ENCODE data around the gene PPP2R2B.
A peak's percentile ranks its signal among the peaks of the same experiment; 100 is the strongest.

The PPP2R2B gene

DNA sequence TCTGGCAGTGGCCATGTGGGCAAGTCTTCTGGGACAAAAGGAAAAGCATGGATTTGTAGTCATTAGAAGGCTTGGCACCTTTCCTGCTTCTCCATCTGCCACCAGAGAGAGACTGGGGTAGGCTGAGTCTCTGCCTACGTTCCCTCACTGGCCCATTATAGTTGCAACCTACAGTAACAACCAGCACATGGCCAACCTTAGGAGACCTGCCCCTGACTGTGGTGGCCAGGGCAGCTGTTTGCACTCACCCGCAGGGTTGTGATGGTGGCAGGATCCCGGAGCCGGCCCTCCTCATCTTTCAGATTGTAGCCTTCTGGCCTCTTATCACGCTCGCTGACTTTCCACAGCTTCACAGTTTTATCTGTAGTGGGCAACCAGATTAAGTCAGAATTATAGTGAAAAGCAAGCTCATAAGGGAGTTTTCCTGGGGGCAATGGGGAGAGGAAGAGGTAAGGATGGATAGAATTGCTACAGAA lies 187.6 kb downstream of the PPP2R2B start:
- DNase-seq, result no peak

DNA sequence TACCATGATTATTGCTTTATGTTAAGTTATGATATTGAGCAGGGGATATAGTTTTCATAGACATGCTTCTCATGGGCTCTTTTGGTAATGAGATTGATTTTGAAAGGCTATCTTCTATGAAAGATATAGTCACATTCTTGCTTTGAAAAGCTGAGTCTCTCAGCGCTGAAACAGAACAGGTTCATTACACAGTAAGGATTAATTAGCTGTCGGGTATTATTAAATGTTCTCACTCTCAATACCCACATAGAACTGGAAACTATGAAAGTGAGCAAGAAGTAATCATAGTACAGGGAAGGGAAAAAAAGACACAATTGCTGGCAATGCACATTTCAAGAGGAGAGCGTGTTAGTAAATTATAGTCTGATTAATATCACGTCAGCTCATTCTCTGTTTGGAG lies 190.9 kb downstream of the PPP2R2B start:
- no peak for DNase-seq

DNA sequence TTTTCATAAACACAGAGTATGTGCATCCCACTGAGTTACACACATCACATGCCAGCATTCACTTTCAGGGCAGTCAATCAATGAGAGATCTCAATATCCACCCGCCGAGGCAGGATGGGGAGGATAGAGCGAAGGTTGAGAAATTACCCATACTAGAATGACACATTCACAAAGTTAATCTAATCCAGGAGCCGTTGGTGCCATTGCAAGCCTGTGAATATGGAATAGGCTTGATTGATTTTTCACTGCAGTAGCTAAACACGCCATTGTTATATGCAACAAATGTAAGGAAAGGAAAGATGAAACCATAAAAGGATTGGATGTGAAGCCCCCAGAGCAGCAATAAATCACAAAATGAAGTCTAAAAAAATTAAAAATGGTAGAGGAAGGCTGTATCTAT lies 194.7 kb downstream of the PPP2R2B start:
- no peak for DNase-seq

DNA sequence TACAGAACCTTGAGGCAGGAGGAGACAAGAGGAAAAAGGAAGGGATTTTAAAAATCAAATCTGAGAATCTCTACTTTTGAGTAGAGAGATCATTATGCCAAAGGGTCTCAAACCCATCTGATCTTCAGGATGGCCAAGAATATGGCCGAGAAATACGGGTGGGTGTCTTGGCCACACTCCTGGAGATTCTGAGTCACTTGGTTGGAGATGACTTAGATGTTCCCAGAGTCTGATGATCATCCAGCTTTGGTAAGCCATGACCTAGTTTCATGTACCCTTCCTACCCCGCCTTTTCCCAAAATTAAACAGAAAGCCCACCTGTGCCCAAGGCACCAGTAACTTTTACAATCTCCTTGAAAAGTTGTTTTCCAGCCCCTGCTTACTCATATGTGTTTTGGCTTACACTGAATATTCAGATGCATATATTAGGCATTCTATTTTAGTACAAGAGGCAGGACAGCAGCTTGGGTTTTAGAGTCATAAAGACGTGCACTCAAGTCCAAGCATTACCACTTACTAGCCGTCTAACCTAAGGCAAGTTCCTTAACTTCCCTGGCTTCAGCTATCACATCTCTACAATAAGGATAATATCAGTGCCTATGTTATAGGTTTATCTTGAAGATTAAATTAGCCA lies 195.5 kb downstream of the PPP2R2B start:
- DNase-seq, result no peak

DNA sequence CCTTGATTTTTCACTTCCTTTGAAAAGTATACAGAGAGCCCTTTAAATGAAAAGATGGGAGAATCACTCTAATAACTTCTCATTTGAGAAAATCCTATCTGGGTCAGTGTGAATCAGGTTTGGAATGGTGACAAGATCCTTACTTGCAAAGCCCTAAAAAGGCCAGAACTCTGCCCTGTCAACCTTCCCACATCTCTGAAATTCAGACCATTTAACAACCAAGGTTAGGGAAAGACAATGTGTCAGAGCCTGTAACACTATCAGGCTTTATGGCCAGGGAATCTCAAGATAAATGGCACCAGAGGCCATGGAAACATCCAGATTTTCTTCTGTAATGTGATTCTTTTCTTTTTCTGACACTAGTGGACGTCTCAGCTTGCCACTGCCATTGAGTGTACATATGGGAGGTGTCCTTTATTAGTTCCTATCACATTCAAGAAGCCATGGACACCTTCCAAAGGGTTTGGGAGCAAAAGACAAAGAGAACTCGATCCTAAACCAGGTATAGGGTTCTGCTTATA lies 196.9 kb downstream of the PPP2R2B start:
- no peak for DNase-seq

DNA sequence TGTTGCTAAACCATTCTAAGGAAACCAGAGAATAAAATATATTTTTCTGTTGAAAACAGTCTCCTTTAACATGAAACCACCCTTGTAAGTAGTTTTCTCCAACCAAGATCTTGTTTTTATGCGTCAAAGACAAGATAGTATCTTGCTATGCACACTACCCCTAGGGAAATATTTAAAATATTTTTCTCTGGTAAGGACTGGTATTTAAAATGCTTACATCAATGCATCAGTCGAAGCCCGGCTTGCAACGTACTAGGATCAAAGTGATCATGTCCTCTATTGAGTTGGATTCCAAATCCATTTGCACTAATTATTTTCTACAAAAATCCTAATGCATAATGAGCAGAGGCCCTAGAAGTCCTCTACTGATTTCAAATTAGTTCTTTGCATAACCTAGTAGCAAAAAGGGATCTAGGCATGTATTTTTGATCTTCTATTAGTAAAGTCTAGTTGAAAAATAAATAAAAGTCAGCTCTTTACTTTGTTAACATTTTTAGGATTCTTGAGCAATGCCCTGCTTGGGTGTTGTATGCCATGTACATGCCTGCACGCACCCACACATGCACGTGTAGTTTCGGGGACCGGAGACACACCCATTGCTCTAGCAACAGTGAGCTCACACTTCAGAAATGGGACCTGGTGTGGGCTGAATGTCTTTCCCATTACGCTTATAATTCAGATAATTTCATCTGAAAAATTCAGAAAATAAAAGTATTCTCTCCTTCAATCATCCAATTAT lies 197.5 kb downstream of the PPP2R2B start:
- DNase-seq, result no peak

DNA sequence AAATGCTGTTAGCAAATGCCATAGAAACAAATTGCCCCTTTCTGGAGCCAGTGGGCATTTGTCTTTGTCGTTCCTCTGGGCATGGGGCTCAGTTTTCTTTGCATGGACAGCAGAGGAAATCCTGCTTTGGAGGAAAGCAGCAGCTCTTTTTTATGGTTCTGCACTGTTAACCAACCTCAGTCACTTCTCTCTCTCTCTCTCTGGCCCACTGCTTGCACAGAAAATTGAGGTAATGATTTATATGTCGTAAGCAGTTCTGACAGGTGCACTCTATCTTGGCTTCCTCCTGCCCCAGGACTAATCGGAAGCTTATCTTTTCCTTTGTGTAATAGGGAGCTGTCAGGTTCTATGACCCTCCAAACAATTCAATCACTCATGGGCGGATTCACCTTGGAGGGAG lies 202.9 kb downstream of the PPP2R2B start:
- no peak for DNase-seq

DNA sequence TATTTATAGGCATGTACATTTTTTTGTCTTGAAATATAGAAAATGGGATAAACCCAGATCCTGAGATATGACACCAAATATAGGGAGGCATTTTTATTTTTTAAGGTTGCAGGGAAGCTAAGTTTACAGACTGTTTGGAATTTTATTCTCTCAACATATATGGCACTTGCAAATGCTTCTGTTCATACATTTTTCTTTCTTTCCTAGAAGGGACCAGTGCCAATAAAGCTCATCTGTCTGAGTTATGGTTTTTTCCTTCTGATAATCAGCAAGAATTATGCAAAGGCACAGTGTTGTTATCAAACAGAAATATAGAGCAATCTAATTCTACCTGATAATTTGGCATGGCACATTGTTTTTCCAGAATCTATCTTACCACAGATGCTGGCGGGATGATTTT lies 205.7 kb downstream of the PPP2R2B start:
- DNase-seq, result no peak

DNA sequence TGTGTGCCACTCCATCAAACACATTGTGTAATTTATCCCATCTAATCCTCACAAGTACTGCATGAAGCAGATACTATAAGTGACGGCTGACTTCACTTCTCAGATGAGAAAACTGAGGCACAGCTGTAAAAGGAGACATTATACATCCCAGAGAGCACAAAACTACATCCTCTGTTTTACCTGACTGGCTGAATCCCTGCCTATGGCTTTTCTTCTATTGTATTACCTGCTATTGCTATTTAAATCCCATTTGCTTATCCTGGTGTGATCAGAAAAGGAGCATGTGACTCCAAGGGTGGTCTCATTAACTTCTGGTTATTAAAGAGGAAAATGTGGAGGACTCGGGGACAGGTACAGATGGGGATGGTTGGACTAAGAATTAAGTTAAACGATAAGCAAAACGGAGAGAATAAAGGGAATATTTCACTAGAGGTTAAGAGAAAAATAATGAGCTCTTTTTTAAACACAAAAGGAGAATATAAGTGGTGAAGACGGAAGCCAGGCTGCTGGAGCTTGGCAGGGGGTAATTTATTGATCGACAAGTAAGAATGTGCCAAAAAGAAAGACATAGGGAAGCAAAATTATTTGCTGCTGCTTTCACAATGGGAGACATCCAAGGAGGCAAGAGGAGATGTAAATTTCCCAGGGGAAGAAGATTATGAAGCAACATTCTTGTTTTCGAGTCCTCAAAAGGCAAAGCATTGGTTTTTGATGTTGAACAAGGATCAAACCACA lies 206.8 kb downstream of the PPP2R2B start:
- DNase-seq, result no peak

DNA sequence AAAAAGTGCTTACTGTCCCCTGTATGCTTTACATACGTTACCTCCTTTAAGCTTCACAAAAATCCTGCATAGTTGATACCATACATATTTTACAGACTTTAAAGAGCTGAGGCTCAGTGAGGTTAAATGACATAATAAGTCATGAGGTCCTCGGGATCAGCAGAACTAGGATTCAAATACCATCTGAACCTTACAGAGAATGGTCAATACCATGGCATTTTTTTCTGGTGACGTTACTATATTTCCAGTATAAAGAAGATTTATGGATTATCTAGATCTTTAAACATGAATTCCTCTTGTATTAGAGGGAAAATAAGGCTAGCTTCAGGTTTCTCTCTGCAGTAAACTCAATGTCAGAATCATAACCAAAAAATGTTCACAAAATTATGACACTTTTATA lies 208.9 kb downstream of the PPP2R2B start:
- no peak for DNase-seq

DNA sequence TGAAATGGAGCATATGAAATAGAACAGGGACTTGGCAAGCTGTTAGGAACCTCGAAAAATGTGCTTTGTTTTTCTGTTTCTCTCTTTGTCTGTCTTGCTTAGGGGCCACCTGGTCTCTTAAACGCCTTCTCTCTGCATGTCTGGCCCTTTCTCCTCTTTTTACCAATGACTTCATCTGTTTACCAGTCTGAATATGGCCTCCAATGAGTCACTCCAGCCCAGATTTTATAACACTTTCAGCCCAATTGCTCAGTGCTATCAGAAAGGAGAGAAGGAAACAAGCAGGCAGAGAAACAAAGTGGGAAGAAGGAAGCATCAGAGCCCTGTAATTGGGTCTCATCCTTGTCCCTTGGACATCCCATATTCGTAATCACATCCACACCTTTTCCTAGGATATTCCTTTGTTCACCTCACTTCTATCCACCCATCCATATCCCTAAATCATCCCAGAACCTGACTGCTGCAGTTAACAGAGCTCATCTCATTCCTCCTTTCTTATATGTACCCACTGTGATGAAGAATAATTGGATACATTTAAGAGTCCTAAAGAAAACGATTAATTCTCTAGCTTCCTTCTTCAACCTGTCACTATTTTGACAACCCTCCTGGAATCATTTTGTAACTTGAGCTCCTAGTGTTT lies 210.8 kb downstream of the PPP2R2B start:
- DNase-seq, result peak; percentile 28

DNA sequence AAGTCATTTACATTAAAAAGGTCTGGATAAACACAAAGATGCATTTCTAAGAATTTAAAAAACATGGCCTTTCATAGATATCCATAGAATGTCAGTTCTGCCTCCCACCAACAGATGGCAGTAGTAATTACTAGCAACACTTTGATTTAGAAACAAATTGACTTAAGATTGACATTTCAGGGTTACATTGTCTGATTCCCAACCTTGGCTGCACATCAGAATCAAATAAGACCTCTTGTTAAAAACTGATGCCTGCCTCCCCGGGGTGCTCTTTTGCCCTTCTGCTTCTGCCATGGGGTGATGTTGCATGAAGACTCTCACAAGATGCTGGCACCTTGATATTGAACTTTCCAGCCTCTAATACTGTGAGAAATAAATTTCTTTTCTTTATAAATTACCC lies 216.3 kb downstream of the PPP2R2B start:
- DNase-seq, result no peak

DNA sequence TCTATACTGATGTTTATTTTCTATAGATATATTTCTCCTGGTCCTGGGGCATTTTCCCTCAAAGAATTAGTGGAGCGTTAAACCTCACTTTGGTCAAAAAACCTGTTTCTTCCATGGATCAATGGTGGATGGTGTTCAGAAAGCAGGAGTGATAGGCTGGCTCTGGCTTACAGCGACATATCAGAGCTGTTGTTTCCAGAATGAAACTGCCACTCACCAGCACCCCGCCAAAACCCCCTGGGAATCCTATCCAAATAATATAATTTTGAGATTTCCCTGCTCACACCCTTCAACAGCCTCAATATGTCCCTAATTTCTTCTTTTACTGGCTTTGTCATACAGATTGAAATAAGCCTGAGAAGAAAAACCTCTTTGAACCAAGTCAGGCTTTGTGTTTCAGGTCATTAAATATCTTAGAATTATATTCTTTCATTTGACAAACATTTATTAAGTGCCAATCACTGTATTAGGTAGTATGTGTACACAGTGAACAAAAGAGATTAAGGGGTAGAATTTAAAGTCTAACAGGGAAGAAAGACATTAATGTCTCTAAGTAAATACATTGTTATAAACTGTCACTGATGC lies 218.1 kb downstream of the PPP2R2B start:
- DNase-seq, result no peak

DNA sequence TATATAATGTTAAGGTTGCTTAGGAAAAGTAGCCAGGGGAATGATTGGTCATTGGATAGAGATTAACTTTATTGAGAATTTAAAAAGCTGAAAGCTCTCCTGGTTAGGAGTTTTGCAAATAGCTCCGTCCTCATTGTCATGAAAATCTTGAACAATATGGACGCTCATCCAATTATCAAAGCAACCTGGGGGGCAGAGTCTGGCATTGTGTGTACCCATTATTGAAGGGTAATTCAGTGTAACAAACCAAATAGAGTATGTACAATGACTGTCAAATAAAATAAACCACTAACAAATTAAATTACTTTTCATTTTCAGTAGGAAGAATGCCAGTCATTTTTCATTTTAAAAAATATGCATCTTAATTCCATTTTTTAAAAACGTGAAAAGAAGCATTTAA lies 218.6 kb downstream of the PPP2R2B start:
- DNase-seq, result no peak

DNA sequence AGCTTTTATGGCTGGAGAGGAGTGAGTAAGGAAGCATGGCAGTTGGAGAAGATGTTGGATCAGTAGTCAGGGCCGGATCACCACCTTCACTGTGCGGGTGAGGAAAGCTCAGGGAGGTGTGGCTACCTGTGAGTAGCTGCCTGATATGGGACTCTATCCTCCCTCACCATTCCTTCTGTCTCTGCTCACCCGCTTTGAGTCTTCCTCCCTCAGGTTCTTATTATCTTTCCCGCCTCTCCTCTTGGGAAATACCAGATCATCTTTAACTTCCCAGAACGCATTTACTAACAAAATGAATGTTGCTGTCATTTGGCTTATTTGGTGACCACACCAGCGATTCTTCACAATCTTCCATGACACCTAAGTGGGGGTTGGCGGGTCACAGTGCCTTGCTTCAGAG lies 221.9 kb downstream of the PPP2R2B start:
- no peak for DNase-seq

DNA sequence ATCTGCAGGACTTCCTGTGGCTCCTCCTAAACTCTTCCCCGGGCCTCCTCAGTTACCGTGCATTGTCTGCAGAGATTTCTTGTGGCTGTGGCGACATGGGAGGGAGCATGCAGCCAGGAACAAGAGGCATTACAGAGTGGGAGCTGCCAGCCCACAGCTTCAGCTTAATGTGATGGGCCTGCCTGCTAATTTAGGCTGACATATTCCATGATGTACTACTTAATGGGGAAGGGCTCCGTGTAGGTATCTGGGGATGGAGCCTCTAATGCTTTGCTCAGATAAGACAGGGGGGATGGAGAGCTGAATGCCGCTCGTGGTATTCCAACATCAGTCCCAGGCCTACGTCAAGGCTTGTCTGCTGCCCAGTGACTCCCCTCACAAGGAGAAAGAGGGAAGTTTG lies 225.0 kb downstream of the PPP2R2B start:
- no peak for DNase-seq

DNA sequence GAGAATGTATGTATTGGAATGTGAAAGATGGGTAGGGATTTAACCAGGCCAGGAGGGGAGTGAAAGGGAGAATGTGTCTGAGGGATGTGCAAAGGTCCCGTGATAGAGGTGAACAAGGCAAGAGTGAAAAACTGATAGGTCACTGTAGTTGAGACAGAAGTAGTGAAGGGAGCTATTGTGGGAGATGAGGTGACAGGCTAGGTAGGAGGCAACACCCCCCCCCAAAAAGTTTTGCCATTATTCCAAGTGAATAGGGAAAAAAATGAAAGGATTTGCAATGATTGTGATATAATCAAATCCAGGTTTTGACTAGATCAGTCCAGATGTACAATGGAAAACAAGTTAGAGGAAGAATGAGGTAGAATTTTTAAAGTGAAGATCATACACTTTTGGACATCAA lies 226.0 kb downstream of the PPP2R2B start:
- no peak for DNase-seq

DNA sequence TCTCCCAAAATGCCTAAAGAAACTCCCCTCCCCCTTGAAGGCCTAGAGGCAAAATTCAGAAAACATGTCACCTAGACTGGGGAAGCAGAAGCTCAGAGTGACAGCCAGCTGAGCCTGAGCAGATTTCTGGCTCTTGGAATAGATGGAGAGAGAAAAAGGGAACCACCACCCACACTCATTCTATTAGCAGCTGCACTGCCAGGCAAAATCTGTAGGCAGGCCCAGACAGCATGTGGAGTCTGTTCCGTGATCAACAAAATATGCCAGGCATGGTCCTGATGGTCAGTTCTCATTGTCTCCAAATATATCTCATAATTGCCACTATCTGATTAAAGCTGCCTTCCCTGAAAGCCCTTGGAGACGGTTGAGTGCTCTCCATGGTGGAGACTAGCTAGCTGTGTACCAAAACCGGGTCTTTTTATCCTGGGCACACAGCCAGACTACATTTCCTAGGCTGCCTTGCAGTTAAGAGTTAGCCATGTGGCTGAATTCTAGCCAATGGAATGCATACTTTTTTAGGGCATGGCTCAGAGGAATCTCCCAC lies 230.8 kb downstream of the PPP2R2B start:
- no peak for DNase-seq

DNA sequence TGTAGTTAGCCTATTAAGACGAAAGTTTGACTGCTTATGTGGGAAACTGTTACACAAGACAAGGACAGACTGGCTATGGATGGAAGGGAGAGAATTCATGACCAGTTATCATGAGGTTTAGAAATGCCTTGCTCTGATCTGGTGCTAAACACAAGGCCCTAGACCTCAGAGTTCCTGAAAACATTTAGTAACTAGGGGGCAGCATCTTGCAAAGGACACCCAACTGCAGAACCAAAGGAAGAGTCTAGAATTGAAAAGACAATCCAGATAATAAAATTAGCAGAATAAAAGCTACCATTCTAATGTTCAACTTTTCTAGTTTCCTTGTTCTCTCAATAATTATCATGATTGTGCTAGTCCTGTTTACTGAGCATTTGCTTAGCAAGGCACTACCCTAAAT lies 232.1 kb downstream of the PPP2R2B start:
- no peak for DNase-seq

DNA sequence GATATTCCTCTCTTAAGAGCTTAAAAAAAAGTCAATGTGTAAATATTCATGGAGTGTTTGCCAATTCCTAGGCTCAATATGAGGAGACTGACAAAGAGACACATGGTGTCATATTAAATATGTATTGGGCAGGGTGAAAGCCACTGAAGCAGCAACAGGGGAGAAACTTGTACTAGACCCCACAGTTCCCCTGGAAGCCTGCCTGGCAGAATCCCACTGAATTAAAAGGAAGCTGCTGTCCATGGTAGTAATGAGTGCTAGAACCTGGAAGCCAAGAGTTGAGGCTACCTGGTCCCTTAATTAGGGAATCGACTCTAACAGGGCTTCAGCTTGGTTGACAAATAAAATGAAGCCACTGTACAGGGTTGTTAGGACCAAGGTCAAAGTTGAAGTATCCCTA lies 233.2 kb downstream of the PPP2R2B start:
- no peak for DNase-seq

DNA sequence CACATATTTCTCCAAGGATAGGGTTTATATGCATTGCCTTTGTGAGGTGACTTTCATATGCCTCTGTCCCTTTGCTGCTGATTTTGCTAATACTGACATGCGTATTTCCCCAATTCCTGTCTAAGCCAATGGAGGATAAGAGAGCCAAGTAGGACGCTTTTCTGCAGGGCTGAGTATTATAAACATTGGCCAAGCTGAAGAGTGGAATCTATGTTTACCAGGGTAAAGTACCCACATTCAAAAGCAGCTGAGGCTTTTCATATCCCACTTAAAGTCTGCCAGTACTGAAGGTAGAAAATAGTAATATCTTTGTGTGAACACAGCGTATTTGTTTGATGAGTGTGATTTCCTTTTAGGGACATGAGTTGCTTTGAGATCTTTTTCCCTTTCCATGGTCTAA lies 233.7 kb downstream of the PPP2R2B start:
- no peak for DNase-seq

DNA sequence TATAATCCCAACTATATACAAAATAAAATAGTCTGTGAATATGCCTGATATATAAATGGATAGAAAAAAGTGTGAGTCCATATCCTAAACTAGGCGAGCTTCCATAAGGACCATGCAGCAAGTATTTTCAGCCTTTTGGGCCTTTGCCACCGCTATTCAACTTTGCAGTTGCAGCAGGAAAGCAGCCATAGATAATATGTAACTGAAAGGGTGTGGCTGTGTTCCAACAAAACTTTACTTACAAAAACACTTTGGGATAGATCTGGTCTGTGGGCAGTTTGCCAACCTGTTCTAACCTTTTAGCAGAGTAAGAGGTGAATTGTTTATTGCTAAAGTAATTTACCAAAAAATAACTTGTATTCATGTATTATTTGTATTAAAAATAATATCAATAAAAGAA lies 234.8 kb downstream of the PPP2R2B start:
- no peak for DNase-seq

DNA sequence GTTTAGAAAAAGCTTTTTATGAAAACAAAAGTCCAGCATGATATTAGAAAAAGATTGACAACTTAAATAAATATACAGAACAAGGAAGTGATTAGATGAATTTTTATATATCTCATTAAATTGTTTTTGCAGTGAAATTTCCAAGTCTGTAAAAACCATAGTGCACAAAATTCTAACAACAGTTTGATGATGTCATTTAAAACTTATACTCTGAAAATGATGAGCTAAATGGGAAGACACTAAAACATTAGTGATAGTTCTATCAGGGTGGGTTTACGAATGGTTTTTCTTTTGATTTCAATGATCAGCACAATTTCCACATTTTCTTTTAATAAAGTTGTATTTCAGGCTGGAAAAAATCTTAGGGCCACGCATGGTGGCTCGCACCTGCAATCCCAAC lies 236.1 kb downstream of the PPP2R2B start:
- DNase-seq, result no peak

All from NCI-H1436 treated with DMSO at 0.1 percent for 48 hours (cell line).